NCI-H1694 (cell line): ENCODE data around the gene ZNF77.
"Not testable (repeated sequence)": the region's sequence is repeated elsewhere in the genome, so short reads cannot be mapped to it uniquely, and the experiment has no call there.

Experiments used
- DNase-seq: peaks from one replicate; lab custom pipeline; 2025; lab: John Stamatoyannopoulos, UW

ZNF77 gene

DNA sequence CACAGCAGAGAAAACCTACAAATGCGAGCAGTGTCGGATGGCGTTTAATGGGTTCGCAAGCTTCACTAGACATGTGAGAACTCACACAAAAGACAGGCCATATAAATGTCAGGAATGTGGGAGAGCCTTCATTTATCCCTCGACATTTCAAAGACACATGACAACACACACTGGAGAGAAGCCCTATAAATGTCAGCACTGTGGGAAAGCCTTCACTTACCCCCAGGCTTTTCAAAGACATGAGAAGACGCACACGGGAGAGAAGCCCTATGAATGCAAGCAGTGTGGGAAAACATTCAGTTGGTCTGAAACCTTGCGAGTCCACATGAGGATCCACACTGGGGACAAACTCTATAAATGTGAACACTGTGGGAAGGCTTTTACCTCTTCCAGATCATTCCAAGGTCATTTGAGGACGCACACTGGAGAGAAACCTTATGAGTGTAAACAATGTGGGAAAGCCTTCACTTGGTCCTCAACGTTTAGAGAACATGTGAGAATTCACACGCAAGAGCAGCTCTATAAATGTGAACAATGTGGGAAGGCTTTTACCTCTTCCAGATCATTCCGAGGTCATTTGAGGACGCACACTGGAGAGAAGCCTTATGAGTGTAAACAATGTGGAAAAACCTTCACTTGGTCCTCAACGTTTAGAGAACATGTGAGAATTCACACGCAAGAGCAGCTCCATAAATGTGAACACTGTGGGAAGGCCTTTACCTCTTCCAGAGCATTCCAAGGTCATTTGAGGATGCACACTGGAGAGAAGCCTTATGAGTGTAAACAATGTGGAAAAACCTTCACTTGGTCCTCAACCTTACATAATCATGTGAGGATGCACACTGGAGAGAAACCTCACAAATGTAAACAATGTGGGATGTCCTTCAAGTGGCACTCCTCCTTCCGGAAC lies 27.2 kb downstream of the ZNF77 start:
- no peak for DNase-seq

DNA sequence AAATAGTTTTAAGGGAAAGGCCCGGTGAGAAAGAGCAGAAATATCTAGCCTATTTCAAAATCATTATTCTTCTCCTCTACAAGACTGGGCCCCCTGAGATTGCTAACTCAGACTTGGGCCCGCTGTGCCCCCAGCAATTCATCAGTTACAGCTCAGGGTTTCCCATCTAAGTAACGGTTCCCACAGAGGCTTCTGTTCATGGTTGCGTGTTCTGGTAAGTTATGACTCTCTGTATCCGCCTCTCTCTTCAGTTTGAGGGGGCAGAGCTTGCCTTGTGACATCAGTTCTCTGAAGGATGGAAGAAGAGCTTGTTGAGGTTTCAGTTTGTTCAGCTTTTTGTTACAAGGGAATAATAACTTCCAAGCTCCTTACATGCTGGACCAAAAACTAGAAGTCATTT lies 32.5 kb downstream of the ZNF77 start:
- no peak for DNase-seq

DNA sequence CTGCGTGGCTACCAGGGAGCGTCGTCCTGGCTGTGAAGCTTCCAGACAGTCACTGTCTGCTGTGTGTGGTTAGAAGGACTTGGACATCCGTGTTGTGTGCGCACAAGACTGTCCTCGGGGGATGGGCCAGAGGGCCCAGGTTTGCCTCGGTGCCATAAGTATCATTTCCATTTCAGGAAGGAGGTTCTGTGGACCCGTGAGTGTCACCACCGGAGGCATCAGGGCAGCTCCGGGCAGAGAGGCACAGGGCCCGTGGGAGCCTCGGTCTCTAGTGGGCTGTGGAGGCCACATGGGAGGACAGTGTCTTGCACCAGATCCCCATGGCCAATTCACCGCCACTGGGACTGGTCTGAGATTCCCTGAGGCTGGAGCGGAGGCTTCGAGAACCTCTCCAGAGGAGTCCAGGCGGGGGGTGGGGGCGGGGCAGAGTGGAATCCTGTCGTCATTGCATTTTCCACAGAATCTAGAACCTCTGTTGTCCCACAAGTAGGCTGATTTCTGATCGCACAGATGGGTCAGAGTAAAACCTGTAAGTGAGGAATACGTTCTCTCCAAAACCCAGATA lies 38.1 kb downstream of the ZNF77 start:
- DNase-seq = no peak

DNA sequence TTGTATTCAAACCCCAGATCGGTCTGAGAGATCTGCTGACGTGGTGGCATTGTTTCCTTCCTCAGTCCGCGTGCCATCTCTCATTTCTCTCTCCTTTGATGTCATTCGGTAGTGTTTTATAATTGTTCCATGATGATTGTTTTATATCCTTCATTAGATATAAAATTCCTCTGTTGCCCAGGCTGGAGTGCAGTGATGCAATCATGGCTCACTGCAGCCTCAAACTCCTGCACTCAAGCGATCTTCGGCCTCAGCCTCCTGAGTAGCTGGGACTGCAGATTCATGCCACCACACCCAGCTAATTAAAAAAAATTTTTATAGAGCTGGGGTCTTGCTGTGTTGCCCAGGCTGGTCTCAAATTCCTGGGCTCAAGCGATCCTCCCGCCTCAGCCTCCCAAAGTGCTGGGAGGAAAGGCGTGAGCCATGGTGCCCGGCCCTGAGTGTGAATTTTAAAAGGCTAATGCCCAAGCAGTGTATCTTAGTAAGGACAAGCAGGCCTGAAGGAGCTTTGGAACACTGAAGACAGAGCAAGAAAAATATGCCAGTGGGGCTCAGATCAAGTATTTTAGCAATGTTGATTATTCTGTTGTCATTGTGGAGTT lies 38.8 kb downstream of the ZNF77 start:
- DNase-seq = no peak

DNA sequence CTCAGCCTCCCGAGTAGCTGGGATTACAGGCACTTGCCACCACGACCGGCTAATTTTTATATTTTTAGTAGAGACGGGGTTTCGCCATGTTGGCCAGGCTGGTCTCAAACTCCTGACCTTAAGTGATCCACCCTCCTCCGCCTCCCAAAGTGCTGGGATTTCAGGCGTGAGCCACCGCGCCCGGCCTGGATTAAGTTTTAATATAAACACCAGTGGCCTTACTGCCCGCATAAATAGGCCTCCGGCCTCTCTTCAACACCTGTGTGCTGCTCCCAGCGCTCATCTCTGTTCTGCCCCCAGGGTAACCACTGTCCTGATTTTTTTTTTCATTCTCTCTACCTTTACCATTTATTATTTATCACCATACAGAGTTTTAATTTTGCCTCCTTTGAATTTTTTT lies 41.4 kb downstream of the ZNF77 start:
- not testable (repeated sequence) for DNase-seq

DNA sequence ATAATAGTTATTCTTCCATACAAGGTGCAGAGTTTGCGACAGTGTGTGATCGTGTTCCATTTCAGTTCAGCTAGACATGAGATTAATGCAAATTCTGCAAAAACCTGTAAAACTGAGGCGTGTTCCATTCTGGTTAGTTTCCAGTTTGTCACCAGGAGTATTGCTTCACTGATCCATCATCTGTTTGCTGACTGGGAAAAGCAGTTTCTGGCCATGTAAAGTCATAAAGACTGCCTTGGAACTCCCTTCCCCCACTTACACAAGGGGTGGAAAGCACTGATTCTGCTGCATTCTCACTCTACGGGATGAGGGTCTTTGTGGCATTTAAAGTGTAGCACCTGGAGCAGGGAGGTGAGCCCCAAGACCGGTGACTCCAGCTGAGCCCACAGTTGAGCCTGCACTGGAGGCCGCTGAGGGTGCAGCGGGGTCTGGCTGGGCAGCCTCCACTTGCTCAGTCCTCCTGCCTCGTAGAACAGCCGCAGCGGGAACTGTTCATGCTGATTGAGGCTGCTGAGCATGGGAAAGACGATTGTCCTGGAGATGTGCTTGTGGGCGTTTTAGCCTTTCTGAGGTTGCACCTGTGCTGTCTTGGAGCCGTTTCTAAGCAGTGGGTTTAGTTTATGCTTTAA lies 42.1 kb downstream of the ZNF77 start:
- DNase-seq = no peak

GRCh38 chr19:2900296-2901252 lies 44.2 kb downstream of the ZNF77 start, which contains the start of gene ZNF57:
Gene ZNF57, plus strand, starts transcription at chr19:2900928. Its CDS starts 118 bp downstream, at chr19:2901046.
- peak; percentile 61 for DNase-seq

GRCh38 chr19:2896694-2897093 lies 48.1 kb downstream of the ZNF77 start:
- DNase-seq = no peak

GRCh38 chr19:2890531-2890930 lies 54.2 kb downstream of the ZNF77 start:
- DNase-seq = not testable (repeated sequence)

DNA sequence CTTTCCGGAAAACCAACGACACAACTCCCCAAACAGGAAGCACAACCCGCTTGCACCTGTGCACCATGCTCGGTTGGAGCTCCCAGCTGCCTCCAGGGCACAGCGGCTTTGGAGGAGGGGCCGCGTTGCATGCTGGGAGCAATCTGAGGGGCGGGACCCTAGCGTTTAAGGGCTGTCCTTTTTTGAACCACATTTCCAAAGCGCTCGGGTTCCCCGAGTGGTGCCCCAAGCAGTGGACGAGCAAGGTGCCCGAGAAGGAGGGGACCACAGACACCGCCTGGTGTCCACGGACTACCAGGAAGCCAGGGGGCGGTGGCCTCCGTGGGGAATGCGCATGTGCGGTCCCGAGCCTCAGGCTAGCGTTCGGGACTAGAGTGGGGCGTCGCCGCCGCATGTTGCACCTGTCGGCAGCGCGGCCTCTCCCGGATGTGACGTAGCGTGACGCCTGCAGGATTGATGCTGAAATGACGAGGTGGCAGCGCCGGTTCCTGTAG lies 56.0 kb downstream of the ZNF77 start:
- no peak for DNase-seq

- peak; percentile 62 for DNase-seq
Measured at GRCh38 chr19:2887391-2887914, 57.3 kb downstream of the ZNF77 start.

GRCh38 chr19:2885736-2886135 lies 59.0 kb downstream of the ZNF77 start:
- DNase-seq = no peak

GRCh38 chr19:2883686-2884439 lies 60.9 kb downstream of the ZNF77 start:
- DNase-seq = no peak
